Fibroblast of skin of right quadriceps (primary cell): ENCODE results near the gene CAPN15.

Experiments
- DNase-seq: peaks from one replicate; pipeline ENCODE4 v3.0.0-alpha.2; 2013

Gene CAPN15

GRCh38 chr16:526181-527014 lies 1.1 kb upstream of the CAPN15 start:
- DNase-seq = peak; percentile 14

- peak; percentile 49 for DNase-seq
Observed at GRCh38 chr16:528111-529011, 849 bp downstream of the CAPN15 start.

- DNase-seq = no peak
Observed at GRCh38 chr16:529012-529575, 1.6 kb downstream of the CAPN15 start.

- DNase-seq = no peak
Observed at GRCh38 chr16:530111-530817, 2.8 kb downstream of the CAPN15 start.

GRCh38 chr16:531494-532125 lies 4.1 kb downstream of the CAPN15 start:
- DNase-seq = no peak

GRCh38 chr16:533391-534123 lies 6.0 kb downstream of the CAPN15 start:
- no peak for DNase-seq

GRCh38 chr16:534135-534534 lies 6.6 kb downstream of the CAPN15 start:
- DNase-seq = no peak

- DNase-seq = no peak
Observed at GRCh38 chr16:534856-535445, 7.4 kb downstream of the CAPN15 start.

GRCh38 chr16:535446-536405 lies 8.2 kb downstream of the CAPN15 start:
- DNase-seq = peak; percentile 20

- DNase-seq = no peak
Observed at GRCh38 chr16:536746-537145, 9.2 kb downstream of the CAPN15 start.

GRCh38 chr16:537415-538335 lies 10.2 kb downstream of the CAPN15 start:
- no peak for DNase-seq

GRCh38 chr16:539901-540530 lies 12.5 kb downstream of the CAPN15 start:
- no peak for DNase-seq

GRCh38 chr16:540645-541340 lies 13.3 kb downstream of the CAPN15 start:
- DNase-seq = no peak

GRCh38 chr16:543301-544164 lies 16.0 kb downstream of the CAPN15 start:
- DNase-seq = no peak

- no peak for DNase-seq
Observed at GRCh38 chr16:544517-544916, 17.0 kb downstream of the CAPN15 start.

- DNase-seq = peak; percentile 22
Observed at GRCh38 chr16:546909-547770, 19.6 kb downstream of the CAPN15 start.
